NT2/D1 (cell line): ENCODE results near the gene C1D.

Source experiments
- YY1 ChIP-seq: IDR thresholded peaks from 2 replicates; pipeline ENCODE4 v1.6.1; 2011; ENCODE audit not compliant: insufficient read length, insufficient read depth
- ZNF274 ChIP-seq: IDR thresholded peaks from 2 replicates; pipeline ENCODE4 v1.6.1; 2011; ENCODE audit warnings: mild to moderate bottlenecking, low read depth, low read length

DNA sequence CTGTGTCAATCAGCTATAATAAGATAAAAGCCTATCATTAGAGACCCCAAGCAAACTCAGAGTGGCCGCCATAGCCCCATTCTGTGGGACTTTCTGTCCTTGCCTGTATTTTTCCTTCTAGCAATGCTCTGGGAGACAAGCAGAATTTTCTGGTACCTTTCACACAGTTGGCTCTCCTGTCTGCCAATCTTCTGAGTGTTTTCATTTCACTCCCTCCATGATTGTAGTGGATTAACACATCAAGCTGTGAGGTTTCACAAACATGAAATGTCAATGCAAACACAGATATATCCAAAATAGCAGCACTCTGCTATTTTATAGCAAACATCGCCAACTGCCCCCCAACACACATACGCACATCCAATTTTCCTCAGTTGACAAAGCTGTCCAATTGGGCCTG lies 64.9 kb downstream of the C1D start:
- TF ChIP-seq ZNF274 = no peak
- TF ChIP-seq YY1 = no peak
